Bronchial epithelial cell (primary cell): ENCODE measurements around the gene LIX1. TPM values are rescaled to one million over a fixed set of nuclear protein-coding genes. Genes with fewer than 3 reads are reported as not detected.

Experiments
- DNase-seq: peaks from one replicate; pipeline ENCODE4 v3.0.0-alpha.2; 2010; ENCODE audit warnings: low read depth
- FAIRE-seq: peaks from 2 replicates; lab custom pipeline; 2011; peaks lifted over from hg19 to GRCh38; lab: Jason Lieb, UNC
- H3K27me3 ChIP-seq: 2 replicates; pipeline ENCODE4 v1.5.1; 2011; ENCODE audit warnings: low read length; ENCODE audit not compliant: control insufficient read depth, insufficient read depth
- H3K36me3 ChIP-seq: 2 replicates; pipeline ENCODE4 v1.5.1; 2011; ENCODE audit warnings: low read length; ENCODE audit not compliant: control insufficient read depth, insufficient read depth
- H3K4me3 ChIP-seq: 2 replicates; pipeline ENCODE4 v1.5.1; 2011; ENCODE audit warnings: mild to moderate bottlenecking, low read depth, low read length, control low read depth
- CTCF ChIP-seq: IDR thresholded peaks from 2 replicates; pipeline ENCODE4 v1.5.1; 2011; ENCODE audit warnings: mild to moderate bottlenecking, moderate library complexity, low read length, control low read depth, inconsistent platforms; ENCODE audit not compliant: insufficient read depth, severe bottlenecking
- total RNA-seq: library from RNA; depleted of rRNA; stranded (reverse); fragments of >200 nt; gene quantifications from 2 replicates; pipeline ENCODE4 v1.2.1, GENCODE V29; 2014

The LIX1 gene
- total RNA-seq, 1 donor from 2014 or later = not detected

GRCh38 chr5:97164846-97165245 is 22.4 kb upstream of the LIX1 start:
- FAIRE-seq (no peak), DNase-seq (peak; percentile 61)
- Histone ChIP-seq H3K4me3 (no peak overlapping the region), H3K36me3 (peaks cover 3% of the 10 kb centered on the region), H3K27me3 (no peaks in the 10 kb centered on the region)
- no peak for TF ChIP-seq CTCF

GRCh38 chr5:97163790-97164285 is 21.4 kb upstream of the LIX1 start:
- Histone ChIP-seq H3K36me3 (peaks cover 8% of the 10 kb centered on the region), H3K27me3 (no peaks in the 10 kb centered on the region), H3K4me3 (no peak overlapping the region)
- FAIRE-seq = no peak
- TF ChIP-seq CTCF = no peak
- no peak for DNase-seq

GRCh38 chr5:97163360-97163764 is 21.0 kb upstream of the LIX1 start:
- Histone ChIP-seq H3K27me3 (no peaks in the 10 kb centered on the region), H3K4me3 (no peak overlapping the region), H3K36me3 (peaks cover 8% of the 10 kb centered on the region)
- FAIRE-seq = no peak
- TF ChIP-seq CTCF = peak; percentile 17
- DNase-seq = peak; percentile 23

GRCh38 chr5:97162045-97162444 is 19.6 kb upstream of the LIX1 start:
- peaks cover 6% of the 10 kb centered on the region for H3K36me3 ChIP-seq
- peak; percentile 77 for TF ChIP-seq CTCF
- H3K4me3 ChIP-seq = no peak overlapping the region
- H3K27me3 ChIP-seq = no peaks in the 10 kb centered on the region
- FAIRE-seq (peak; percentile 50), DNase-seq (peak; percentile 80)

GRCh38 chr5:97157689-97158088 is 15.3 kb upstream of the LIX1 start:
- FAIRE-seq (no peak), DNase-seq (no peak)
- no peak for TF ChIP-seq CTCF
- H3K36me3 ChIP-seq = peaks cover 6% of the 10 kb centered on the region
- H3K27me3 ChIP-seq = no peaks in the 10 kb centered on the region
- no peak overlapping the region for H3K4me3 ChIP-seq

GRCh38 chr5:97151370-97151769 is 9.0 kb upstream of the LIX1 start:
- no peak for TF ChIP-seq CTCF
- FAIRE-seq = no peak
- no peak overlapping the region for H3K4me3 ChIP-seq
- H3K36me3 ChIP-seq = no peaks in the 10 kb centered on the region
- no peak for DNase-seq
- H3K27me3 ChIP-seq = no peaks in the 10 kb centered on the region
